GM21717 (cell line): ENCODE results near the gene TBC1D9.
"Not testable (repeated sequence)": the region's sequence is repeated elsewhere in the genome, so short reads cannot be mapped to it uniquely, and the experiment has no call there.

Experiments used
- ATAC-seq: cut with Tn5 transposase; IDR thresholded peaks from one replicate; pipeline ENCODE4 v1.9.1; 2021; ENCODE audit warnings: mild to moderate bottlenecking, moderate library complexity; ENCODE audit not compliant: unreplicated experiment

TBC1D9 gene

DNA sequence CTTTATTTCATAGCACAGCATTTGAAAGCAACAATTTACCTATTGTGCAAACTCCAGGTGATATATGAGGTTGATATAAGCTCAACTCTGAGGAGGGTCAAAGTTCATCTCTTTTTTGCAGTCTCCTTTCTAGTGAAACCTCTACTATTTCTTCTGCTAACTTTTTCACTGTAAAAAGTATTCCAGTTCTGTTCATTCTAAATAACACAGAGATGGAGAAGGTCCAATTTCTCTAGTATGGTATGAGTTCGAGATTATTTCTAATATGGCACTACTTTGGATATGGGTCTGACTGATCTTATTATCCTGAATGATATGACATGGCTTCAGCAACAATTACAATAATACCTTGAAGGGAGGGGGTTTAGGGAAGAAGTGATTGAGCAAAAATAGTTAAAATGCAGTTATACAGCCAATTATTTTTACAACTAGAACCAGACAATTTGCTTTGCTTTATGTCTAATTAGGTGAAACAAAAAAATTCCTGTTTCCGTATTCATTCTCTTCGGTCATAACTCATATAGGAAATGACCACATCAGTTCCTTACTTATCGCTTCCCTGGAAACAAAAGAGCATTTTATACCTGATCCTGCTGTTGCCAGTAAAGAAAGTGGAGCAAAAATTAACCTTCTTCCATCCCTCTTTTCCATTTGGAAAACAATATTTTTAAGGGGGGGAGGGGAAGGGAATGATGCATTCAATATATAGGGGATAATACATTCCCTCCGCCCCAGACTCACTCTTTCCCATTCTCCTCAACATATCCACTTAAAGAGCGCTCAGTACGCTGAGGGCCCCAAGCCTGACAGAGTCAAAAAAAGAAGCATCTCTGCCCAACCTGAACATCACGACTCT lies 1.0 kb downstream of the TBC1D9 start:
- ATAC-seq, result no peak

DNA sequence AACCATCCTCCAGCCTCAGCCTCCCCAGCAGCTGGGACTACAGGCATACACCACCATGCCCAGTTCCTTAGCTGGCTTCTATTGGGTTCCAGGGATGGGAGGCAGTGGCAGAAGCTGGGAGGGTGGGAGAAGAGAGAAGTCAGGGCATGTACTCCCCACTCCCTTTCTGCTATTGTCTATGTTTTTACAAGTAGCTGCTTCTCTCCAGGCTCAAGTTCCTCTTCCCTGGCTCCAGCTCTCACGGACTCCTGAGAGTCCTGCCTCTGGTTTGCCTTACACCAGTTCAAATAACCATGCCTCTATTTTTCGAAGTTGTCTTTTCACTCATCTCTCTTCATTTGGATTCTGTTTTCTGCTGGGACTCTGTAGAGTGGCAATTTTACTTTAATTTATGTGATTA lies 2.9 kb downstream of the TBC1D9 start:
- ATAC-seq, result no peak

DNA sequence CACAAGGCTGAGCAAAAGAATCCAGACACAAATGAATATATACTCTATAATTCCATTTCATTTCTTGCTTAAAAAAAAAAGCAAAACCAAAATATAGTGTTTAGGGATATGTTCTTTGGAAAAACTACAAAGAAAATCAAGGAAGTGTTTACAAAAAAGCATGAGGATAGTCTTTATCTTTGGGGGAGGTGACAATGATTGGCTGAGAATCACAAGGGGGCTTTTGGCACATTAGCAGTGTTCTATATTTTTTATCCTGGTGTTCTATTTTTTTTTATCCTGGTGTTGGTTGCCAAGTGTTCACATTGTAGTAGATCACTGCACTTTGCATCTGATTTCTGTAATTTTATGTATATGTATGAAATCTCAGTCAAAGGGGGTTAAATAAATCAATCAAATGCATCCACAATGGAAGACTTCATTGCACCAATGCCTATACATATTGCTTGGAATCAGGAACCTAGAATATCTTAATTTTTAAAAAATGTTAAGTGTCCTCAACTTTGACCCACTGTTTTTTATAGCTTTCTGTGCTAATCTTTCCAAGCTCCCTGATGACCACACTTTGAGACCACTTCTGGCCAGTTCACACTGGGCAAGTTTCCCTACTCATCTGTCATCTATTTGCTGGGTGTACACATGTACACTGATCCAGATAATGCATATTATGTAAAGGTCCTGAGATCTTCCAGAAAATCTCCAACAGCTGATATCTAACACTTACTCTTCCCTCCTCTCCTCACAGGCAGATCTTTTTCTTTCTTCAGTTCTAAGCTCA lies 3.7 kb downstream of the TBC1D9 start:
- no peak for ATAC-seq

DNA sequence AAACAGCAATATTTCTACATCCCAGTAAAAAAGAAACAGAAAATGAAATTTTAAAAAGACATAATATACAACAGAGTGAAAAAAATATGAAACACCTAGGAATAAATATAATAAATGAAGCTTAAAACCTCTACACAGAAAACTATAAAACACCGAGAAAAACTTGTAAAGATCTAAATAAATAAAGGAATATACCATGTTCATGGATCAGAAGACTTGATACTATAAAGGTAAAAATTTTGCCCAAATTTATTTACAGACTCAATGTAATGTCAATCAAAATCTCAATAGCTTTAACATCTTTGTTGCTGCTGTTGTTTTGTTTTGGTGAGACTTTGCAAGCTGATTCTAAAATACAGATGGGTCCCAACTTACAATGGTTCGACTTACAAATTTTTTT lies 5.7 kb downstream of the TBC1D9 start:
- ATAC-seq, result no peak

DNA sequence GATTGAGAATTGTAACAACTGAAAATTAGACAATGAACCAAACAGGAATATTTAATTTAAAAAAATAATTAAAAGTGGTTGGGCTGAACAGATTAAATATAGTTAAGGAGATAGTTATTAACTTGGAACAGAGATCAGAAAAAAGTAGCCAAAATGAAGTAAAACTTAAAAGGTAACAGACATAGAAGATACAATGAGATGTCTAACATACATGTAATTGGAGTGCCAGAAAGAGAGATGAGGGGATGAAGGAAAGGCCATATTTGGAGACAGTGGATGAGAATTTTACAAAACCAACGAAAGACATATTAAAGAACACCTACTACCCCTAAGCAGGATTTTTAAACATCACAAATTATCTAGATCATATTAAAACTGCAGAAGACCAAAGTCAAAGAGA lies 8.0 kb downstream of the TBC1D9 start:
- no peak for ATAC-seq

DNA sequence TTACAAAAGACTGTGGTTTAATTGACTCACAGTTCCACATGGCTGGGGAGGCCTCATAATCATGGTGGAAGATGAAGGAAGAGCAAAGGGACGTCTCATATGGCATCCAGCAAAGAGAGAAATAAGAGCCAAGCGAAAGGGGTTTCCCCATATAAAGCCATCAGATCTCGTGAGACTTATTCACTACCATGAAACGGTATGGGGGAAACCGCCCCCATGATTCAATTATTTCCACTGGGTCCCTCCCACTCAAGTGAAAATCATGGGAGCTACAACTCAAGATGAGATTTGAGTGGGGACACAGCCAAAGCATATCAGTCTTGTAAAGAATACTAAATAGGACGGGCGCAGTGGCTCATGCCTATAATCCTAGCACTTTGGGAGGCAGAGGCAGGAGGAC lies 9.6 kb downstream of the TBC1D9 start:
- not testable (repeated sequence) for ATAC-seq

DNA sequence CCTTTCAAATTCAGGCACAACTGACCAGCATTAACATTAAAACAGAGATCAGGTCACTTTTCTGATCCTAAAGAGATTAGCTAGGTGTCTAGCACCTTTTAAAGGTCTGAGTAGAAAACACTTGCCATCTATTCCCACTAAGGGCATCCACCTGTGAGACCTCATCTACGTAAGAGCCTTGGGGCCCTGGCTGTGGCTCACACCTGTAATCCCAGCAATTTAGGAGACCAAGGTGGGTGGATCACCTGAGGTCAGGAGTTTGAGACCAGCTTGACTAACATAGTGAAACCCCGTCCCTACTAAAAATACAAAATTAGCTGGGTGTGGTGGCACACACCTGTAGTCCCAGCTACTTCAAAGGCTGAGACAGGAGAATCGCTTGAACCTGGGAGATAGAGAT lies 11.8 kb downstream of the TBC1D9 start:
- ATAC-seq, result no peak

DNA sequence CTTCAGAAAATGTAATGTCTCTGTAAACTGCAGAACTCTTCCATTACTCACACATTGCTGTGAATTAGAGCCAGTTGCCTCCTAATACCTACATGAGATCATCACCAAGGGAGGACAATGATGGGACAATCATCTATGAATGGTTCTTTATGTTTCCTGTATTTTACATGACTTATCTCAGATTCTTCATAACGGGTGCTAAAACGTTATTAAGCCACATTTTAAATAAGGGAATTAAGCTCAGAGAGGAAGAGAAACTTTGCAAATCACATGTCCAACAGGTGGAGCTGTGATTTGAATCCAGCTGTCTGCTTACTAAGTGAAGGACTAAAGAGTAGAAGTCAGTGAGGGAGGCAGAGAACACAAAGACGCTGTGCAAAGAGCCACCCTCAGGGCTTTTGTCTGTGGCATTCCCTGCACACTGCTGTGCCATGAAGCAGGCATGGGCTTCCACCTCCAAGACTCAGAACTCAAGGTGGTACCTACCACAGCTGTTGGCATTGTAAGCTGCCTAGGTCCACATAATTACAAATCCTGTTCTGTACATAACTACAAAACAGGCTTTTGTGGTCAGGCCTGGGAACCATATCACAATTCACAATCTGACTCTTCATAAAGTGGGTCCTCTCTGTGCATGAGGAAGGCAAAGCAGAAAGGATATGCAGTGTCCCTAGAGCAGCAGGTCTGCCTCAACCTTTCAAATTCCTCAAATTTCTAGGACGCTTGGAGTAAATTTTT lies 12.8 kb downstream of the TBC1D9 start:
- ATAC-seq, result peak; percentile 59

DNA sequence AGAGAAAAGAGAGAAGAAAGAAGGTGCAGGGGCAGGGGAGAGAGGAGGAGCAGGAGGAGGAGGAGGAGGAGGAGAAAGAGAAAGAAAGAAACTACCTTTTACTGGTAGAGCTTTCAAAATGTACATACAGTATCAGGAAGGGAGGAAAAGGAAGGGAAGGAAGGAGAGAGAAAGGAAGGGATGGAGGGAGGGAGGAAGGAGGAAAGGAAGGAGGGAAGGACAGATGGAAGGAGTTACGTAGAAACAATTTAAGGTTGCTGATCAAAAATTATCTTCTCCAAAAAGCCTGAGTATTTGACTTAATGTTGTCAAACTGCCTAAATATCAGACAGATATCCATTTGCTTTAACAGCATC lies 13.4 kb downstream of the TBC1D9 start:
- peak; percentile 41 for ATAC-seq

DNA sequence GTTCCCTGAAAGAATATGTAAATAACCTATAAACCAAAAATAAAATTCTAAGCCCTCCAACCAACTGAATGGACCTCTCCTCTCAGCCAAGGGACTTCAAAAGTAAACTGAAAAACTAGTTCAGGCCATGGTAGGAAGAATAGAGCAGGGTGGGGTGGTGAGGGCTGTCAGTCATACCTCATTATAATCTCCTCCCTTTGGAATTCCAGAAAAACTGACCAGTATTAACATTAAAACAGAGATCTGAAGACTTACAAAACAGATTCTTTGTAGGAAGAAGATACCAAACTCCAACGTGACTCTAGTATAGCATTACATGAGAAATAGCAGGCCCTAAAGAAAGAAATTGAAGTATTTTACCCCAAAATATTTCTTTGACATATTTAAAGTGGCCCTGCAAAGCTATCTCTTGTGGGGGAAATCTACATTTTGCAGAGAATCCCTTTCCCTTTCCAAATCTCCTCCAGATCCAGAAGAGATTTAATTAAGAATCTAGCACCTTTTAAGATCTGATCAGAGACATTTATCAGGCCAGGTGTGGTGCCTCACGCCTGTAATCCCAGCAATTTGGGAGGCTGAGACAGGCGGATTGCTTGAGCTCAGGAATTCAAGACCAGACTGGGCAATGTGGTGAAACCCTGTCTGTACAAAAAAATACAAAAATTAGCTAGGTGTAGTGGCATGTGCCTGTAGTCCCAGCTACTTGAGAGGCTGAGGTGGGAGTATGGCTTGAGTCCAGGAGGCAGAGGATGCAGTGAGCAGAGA lies 15.1 kb downstream of the TBC1D9 start:
- no peak for ATAC-seq

DNA sequence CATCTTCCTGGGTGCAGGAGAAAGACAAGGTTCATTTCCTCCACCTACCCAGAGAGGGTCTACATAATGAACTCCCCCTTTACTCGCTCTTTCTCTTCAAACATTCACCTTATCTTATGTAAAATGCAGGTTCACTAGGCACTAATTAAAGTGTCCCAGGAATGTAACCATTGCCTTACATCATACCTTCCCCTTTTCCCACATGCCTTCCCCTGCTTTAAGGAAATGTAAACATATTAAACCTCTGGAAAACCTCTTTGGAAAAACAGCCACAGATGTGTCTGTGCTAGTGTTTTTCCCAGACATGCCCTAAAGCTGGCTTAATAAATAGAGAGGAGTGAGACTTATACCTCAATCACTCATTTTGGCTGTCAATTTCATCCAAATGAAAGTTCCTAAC lies 15.8 kb downstream of the TBC1D9 start:
- ATAC-seq, result no peak

DNA sequence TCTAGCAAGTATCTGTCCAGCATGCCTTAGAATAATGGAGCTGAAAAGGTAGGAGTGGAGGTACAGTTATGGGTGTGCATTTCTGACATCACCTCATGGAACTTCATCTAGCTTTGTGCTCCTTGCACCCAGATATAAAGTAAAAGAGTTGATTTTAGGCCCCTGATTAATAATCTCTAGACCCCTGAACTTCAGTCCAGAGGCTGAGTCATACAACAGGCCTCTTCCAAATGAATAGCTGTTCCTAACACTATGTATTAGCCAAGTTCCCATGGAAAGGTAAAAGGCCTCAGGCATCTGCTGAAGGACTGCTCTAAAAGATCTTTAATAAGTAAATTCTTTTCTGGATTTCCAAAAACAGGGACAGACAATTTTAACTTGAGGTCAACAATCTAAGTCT lies 16.2 kb downstream of the TBC1D9 start:
- no peak for ATAC-seq

DNA sequence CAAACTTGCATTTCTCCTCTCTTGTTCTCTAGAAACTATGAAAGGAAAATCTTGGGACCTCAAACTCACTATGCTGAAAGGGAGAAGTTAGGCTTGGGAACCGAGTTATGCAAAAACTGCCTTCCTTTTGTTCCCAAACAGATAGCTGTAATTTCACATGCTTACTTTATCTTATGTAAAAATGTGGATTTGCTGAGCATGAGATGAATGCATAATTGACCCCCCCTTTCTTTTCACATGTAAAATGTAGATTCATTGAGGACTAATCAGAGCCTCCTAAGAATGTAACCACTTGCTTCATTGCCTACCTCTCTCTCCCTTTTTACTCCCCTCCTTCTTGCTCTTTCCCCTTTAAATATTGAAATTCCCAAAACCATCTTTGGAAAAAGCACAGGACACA lies 18.0 kb downstream of the TBC1D9 start:
- ATAC-seq, result no peak

DNA sequence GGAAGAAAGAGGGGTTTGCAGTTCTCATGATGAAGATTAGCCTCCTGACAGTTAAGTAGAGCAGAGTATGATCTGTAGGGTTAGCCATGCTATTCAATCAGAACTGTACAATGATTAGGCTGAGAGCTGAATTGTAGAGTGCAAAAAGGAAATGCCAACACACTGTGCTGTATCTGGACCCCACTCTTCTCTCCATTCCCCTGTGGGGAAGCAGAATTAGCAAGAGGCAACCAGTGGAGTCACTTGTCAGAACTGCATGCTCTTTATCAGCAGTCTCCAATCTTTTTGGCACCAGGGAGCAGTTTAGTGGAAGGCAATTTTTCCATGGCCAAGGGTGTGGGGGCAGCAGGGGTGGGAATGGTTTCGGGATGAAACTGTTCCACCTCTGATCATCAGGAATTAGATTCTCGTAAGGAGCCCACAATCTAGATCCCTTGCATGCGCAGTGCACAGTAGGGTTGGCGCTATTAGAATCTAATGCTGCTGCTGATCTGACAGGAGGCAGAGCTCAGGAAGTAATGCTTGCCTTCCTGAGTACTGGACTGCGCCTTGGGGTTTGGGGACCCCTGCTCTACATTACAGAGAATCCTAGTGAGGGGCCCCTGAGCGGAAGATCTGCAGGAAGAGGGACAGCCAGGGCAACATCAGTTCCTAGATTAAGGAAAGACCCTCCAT lies 19.4 kb downstream of the TBC1D9 start:
- no peak for ATAC-seq

DNA sequence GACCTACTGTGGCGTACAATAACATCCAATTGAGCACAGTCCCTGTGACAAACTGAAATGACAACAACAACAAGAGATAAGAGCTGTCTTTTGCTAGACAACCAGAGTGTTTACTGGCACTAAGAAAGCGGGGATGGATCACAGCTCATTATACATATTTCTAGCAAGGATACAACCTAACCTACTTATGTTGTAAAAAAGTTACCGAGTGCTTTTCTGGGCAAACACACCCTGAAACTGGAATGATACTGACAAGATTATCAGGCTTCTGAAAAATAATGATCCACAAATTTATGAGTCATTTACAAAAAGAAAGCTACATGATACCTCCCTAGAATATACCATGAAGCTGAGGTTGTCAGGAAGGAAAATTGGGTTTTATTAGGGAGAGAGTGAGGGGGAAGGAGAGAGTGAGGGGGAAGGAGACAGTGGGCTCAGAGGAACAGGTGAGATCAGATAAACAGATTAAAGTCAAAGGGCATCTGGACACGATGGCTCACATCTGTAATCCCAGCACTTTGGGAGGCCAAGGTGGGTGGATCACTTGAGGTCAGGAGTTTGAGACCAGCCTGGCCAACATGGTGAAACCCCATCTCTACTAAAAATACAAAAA lies 20.3 kb downstream of the TBC1D9 start:
- ATAC-seq, result no peak

DNA sequence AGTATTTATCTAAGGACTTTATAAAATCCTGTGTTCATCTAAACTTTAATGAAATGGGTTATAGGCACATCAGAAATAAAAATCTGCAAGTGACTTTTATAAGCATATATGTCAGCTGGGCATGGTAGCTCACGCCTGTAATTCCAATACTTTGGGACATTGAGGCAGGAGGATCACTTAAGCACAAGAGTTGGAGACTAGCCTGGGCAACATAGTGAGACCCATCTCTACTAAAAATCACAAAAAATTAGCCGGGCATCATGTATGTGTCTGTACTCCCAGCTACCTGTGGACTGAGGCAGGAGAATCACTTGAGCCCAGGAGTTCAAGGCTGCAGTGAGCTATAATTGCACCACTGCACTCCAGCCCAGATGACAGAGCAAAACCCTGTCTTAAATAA lies 20.9 kb downstream of the TBC1D9 start:
- no peak for ATAC-seq

DNA sequence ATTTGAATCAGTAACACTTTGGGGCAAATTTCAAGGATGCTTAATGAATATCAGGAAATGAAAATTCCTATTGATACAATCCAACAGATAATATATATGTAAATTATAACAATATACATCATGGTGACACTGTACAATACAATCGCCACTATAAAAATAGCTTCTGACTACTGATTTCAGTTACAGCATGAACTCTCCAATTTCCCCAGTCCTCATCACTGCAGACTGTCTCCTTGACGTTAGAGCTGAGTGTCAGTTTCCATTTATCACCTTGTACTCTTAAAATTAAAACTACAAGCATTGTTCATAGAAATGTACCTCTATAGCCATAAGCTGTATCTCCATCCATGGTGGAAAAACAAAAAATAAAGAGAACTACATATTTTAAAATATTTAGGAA lies 23.4 kb downstream of the TBC1D9 start:
- no peak for ATAC-seq

DNA sequence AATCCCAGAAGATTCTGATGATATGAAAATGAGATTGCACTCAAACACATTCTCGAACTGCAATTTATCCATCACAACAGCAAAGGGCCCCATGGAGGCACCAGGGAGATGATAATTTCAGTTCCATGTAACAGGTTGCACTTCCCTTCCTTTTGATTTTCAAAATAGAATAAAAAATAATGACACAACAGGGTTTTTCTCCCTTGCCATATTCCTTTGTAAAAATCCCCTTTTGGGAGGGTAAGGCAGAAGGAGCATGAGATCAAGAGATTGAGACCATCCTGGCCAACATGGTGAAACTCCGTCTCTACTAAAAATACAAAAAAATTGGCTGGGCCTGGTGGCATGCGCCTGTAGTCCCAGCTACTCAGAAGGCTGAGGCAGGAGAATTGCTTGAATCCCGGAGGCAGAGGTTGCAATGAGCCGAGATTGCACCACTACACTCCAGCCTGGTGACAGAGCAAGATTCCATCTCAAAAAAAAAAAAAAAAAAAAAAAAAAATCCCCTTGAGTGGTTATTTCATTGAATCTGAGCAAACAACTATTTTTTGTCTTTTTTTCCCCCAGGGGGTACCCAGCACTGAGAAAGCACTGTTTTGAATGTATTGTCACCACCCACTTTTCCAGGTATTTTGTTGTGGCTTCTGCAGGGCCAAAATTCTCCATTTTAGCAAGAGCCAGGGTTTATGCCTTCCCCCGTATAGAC lies 26.7 kb downstream of the TBC1D9 start:
- ATAC-seq, result no peak

DNA sequence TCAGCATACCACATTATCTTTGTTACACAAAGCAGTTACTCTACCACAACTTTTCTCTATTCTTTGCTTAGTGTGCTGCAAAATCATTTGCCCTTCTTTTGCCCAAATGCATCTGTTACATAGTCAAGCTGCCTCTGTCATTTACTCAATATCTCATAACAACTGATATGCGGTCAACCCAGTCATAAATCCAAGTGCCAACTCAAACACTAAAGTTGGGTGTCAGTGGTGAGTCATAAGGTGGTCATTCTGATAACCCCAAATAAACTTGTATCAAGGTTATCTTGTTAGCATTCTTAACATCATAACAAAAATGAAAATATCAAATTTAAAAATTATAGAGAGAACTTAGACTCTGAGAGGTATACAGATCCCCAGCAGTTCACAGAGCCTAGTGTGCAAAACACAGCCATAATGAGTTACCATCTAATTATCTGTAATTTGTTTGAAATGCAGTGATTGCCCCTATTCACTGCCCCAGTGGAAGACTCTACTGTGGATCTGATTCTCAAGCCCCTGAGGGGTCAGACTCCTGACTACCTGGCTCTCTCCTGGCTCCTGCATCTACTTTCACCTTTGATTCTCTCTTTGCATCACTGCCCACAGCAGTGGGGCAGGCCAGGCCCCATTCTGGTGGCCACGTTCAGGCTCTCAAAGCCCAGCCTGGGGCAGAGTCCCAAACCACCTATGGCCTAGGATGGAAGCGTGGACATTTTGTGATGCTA lies 29.2 kb downstream of the TBC1D9 start:
- ATAC-seq, result peak; percentile 38
